Liver (tissue), 9 donors: ENCODE measurements around the gene HORMAD2. TPM values are rescaled to one million over a fixed set of nuclear protein-coding genes. Genes with fewer than 3 reads are reported as not detected.

Source experiments
- DNase-seq: peaks from one replicate; pipeline ENCODE4 v3.0.0-alpha.2; 2017; ENCODE audit warnings: low spot score
- H3K27ac ChIP-seq, 2 donors: one replicate each; pipeline ENCODE4 v1.7.0; 2013; ENCODE audit warnings: inconsistent platforms in 2 of 2, low read length in 2 of 2, control low read depth in 1 of 2, low read depth in 1 of 2, mild to moderate bottlenecking in 1 of 2
- H3K27me3 ChIP-seq, 4 donors: one replicate each; pipeline versions ENCODE4 v1.6.1 to v1.7.0; 2013; ENCODE audit warnings: low read length in 3 of 4, inconsistent platforms in 1 of 4, mild to moderate bottlenecking in 1 of 4, moderate library complexity in 1 of 4; ENCODE audit not compliant: control insufficient read depth in 4 of 4, insufficient read depth in 4 of 4
- H3K36me3 ChIP-seq, 4 donors: one replicate each; pipeline versions ENCODE4 v1.6.1 to v1.7.0; 2013; ENCODE audit warnings: low read length in 3 of 4, mild to moderate bottlenecking in 3 of 4, low read depth in 1 of 4, moderate library complexity in 1 of 4; ENCODE audit not compliant: control insufficient read depth in 4 of 4, insufficient read depth in 3 of 4
- H3K4me1 ChIP-seq, 4 donors: one replicate each; pipeline versions ENCODE4 v1.6.1 to v1.7.0; 2013; ENCODE audit warnings: low read length in 3 of 4, mild to moderate bottlenecking in 3 of 4, moderate library complexity in 1 of 4; ENCODE audit not compliant: control insufficient read depth in 4 of 4, insufficient read depth in 4 of 4
- H3K4me3 ChIP-seq, 3 donors: one replicate each; pipeline versions ENCODE4 v1.6.1 to v1.7.0; 2013; ENCODE audit warnings: low read length in 3 of 3, control low read depth in 1 of 3, low read depth in 1 of 3, mild to moderate bottlenecking in 1 of 3
- H3K9ac ChIP-seq, 2 donors: one replicate each; pipeline ENCODE4 v1.7.0; 2013; ENCODE audit warnings: low read length in 2 of 2, mild to moderate bottlenecking in 2 of 2, moderate library complexity in 2 of 2, control low read depth in 1 of 2, low read depth in 1 of 2
- H3K9me3 ChIP-seq, 4 donors: one replicate each; pipeline versions ENCODE4 v1.6.1 to v1.7.0; 2013; ENCODE audit warnings: low read length in 3 of 4; ENCODE audit not compliant: control insufficient read depth in 4 of 4
- ATF3 ChIP-seq: IDR thresholded peaks from 2 replicates; pipeline ENCODE4 v1.6.1; 2016; ENCODE audit warnings: antibody characterized with exemption
- CTCF ChIP-seq: fragments of 150-350 bp; IDR thresholded peaks from 2 replicates; pipeline ENCODE4 v1.5.1; 2017; ENCODE audit warnings: improper control_type of control experiment, low read depth, low read length; ENCODE audit not compliant: missing input control
- EGR1 ChIP-seq, 2 donors: IDR thresholded peaks; 2 replicates each; pipeline ENCODE4 v1.6.1; 2016 to 2018; ENCODE audit warnings: antibody characterized with exemption in 2 of 2, low read depth in 2 of 2
- FOXA1 ChIP-seq: IDR thresholded peaks from 2 replicates; pipeline ENCODE4 v1.6.1; 2016; ENCODE audit warnings: antibody characterized with exemption
- FOXA2 ChIP-seq: IDR thresholded peaks from 2 replicates; pipeline ENCODE4 v1.6.1; 2016; ENCODE audit warnings: antibody characterized with exemption
- GABPA ChIP-seq, 2 donors: IDR thresholded peaks in 1 of 2; conservative IDR thresholded peaks in 1 of 2; 2 replicates each; pipeline ENCODE4 v1.6.1; 2016; ENCODE audit warnings: antibody characterized with exemption in 2 of 2, mild to moderate bottlenecking in 1 of 2, moderate library complexity in 1 of 2
- HNF4A ChIP-seq, 2 donors: conservative IDR thresholded peaks; 2 replicates each; pipeline ENCODE4 v1.6.1; 2016; ENCODE audit warnings: antibody characterized with exemption in 2 of 2, mild to moderate bottlenecking in 2 of 2
- JUND ChIP-seq, 2 donors: IDR thresholded peaks; 2 replicates each; pipeline ENCODE4 v1.6.1; 2016; ENCODE audit warnings: antibody characterized with exemption in 2 of 2
- MAX ChIP-seq: IDR thresholded peaks from 2 replicates; pipeline ENCODE4 v1.6.1; 2016; ENCODE audit warnings: antibody characterized with exemption
- RAD21 ChIP-seq, 2 donors: IDR thresholded peaks; 2 replicates each; pipeline ENCODE4 v1.6.1; 2016; ENCODE audit warnings: antibody characterized with exemption in 2 of 2, mild to moderate bottlenecking in 2 of 2
- REST ChIP-seq: IDR thresholded peaks from 2 replicates; pipeline ENCODE4 v1.6.1; 2016; ENCODE audit warnings: antibody characterized with exemption, mild to moderate bottlenecking
- RXRA ChIP-seq, 2 donors: IDR thresholded peaks; 2 replicates each; pipeline ENCODE4 v1.6.1; 2017 to 2018; ENCODE audit warnings: antibody characterized with exemption in 2 of 2, mild to moderate bottlenecking in 1 of 2
- SP1 ChIP-seq: IDR thresholded peaks from 2 replicates; pipeline ENCODE4 v1.6.1; 2018; ENCODE audit warnings: antibody characterized with exemption, mild to moderate bottlenecking
- YY1 ChIP-seq: IDR thresholded peaks from 2 replicates; pipeline ENCODE4 v1.6.1; 2016; ENCODE audit warnings: antibody characterized with exemption, mild to moderate bottlenecking
- ZBTB33 ChIP-seq: IDR thresholded peaks from 2 replicates; pipeline ENCODE4 v1.6.1; 2016; ENCODE audit warnings: antibody characterized with exemption
- polyA plus RNA-seq, 2 donors: library from polyadenylated mRNA; stranded (reverse) in 1 of 2; unstranded in 1 of 2; fragments of 200-250 nt in 1 of 2; fragments of >200 nt in 1 of 2; fragmentation: Nextera tagmentation in 1 of 2; extraction: Ambion mirVana in 1 of 2; gene quantifications; one replicate each; pipeline versions ENCODE4 v1.2.1 to v1.2.3, GENCODE V29; 2013 to 2015
- total RNA-seq, 2 donors: library from RNA; depleted of rRNA; stranded (reverse); fragments of >200 nt; gene quantifications; one replicate each; pipeline ENCODE4 v1.2.3, GENCODE V29; 2014
- donor health status: healthy.
- donor health status: healthy.
- donor health status: healthy.
- donor health status: healthy.
- donor health status: healthy.

The HORMAD2 gene
- total and polyA plus RNA-seq, 4 donors, result 0.44 to 2.8 (median 0.47) TPM; not detected in 1

- TF ChIP-seq REST, result no peak
- TF ChIP-seq RXRA (IDR thresholded peaks at IDR 0.05), result no peak
- no peak for TF ChIP-seq ZBTB33
Measured at GRCh38 chr22:30132290-30132996, 52.2 kb downstream of the HORMAD2 start (continued).

GRCh38 chr22:30140414-30140813 is 60.1 kb downstream of the HORMAD2 start:
- H3K27me3 ChIP-seq, result no peaks in the 10 kb centered on the region
- no peak overlapping the region for H3K4me3 ChIP-seq
- no peak for DNase-seq
- H3K36me3 ChIP-seq, result no peaks in the 10 kb centered on the region
- no peak overlapping the region for H3K9ac ChIP-seq
- TF ChIP-seq EGR1 (IDR thresholded peaks at IDR 0.05; ENCODE audit: low read depth in 2 of 2) (no peak), YY1 (no peak), RAD21 (IDR thresholded peaks at IDR 0.05) (no peak), MAX (no peak), SP1 (no peak), HNF4A (conservative IDR thresholded peaks at IDR 0.05) (no peak), ZBTB33 (no peak), ATF3 (no peak), GABPA (IDR thresholded peaks at IDR 0.05 in 1 of 2, conservative IDR thresholded peaks at IDR 0.05 in 1 of 2) (no peak), RXRA (IDR thresholded peaks at IDR 0.05) (no peak), JUND (IDR thresholded peaks at IDR 0.05) (no peak), FOXA2 (no peak), CTCF (no peak), FOXA1 (no peak)
- H3K4me1 ChIP-seq, result no peaks in the 10 kb centered on the region
- H3K27ac ChIP-seq, result no peak overlapping the region
- peaks cover 0 to 6% (median 0%) of the 10 kb centered on the region in 4 donors for H3K9me3 ChIP-seq
